H1 (cell line): ENCODE data around the gene NUP133. TPM values are rescaled to one million over a fixed set of nuclear protein-coding genes. Genes with fewer than 3 reads are reported as not detected.

Source experiments
- CTCF ChIA-PET: fragments of 300-600 bp; sonication (Branson Sonifier 250); formaldehyde crosslinking; loops from one replicate; lab custom pipeline; 2021; ENCODE audit not compliant: partially characterized antibody; lab: Charles Lee
- POLR2A ChIA-PET: fragments of 300-600 bp; sonication (Branson Sonifier 250); formaldehyde crosslinking; loops from one replicate; lab custom pipeline; 2021; ENCODE audit warnings: inconsistent platforms; ENCODE audit not compliant: partially characterized antibody; lab: Charles Lee
- DNase-seq, 2 experiments: peaks; one replicate each; pipeline versions ENCODE4 v3.0.0 to v3.0.0-alpha.2; 2010 to 2022; ENCODE audit warnings: low spot score in 2 of 2, low read depth in 1 of 2, mixed read lengths in 1 of 2
- FAIRE-seq: peaks from 2 replicates; lab custom pipeline; 2011; peaks lifted over from hg19 to GRCh38; lab: Jason Lieb, UNC
- H2AFZ ChIP-seq: 2 replicates; pipeline ENCODE4 v1.8.1; 2012; ENCODE audit warnings: low read length, inconsistent platforms
- H2AK5ac ChIP-seq: 2 replicates; pipeline ENCODE4 v1.6.1; 2013; ENCODE audit warnings: low read depth, low read length
- H2BK120ac ChIP-seq: replicated peaks from 2 replicates; pipeline ENCODE3; 2013; ENCODE audit warnings: low read depth, low read length, inconsistent platforms
- H2BK12ac ChIP-seq: 2 replicates; pipeline ENCODE4 v1.6.1; 2013; ENCODE audit warnings: low read depth, low read length
- H2BK15ac ChIP-seq: 2 replicates; pipeline ENCODE4 v1.6.1; 2013; ENCODE audit warnings: low read length
- H2BK20ac ChIP-seq: 2 replicates; pipeline ENCODE4 v1.6.1; 2013; ENCODE audit warnings: low read length
- H2BK5ac ChIP-seq: 2 replicates; pipeline ENCODE4 v1.6.1; 2013; ENCODE audit warnings: low read depth, low read length
- H3K14ac ChIP-seq: 2 replicates; pipeline ENCODE4 v1.6.1; 2013; ENCODE audit warnings: inconsistent platforms; ENCODE audit not compliant: insufficient read length
- H3K18ac ChIP-seq: 2 replicates; pipeline ENCODE4 v1.6.1; 2013; ENCODE audit warnings: low read length; ENCODE audit errors: extremely low read depth
- H3K23ac ChIP-seq: 2 replicates; pipeline ENCODE4 v1.6.1; 2013; ENCODE audit warnings: inconsistent platforms; ENCODE audit not compliant: insufficient read length
- H3K23me2 ChIP-seq: 2 replicates; pipeline ENCODE4 v1.6.1; 2013; ENCODE audit warnings: low read depth, low read length
- H3K27ac ChIP-seq: 2 replicates; pipeline ENCODE4 v1.6.1; 2011; ENCODE audit warnings: low read depth, low read length, inconsistent platforms
- H3K27me3 ChIP-seq, 4 experiments: replicated peaks in 1 of 4; 1 replicate in 1 of 4; 2 replicates in 3 of 4; pipeline versions ENCODE4 v1.6.1 to v1.8.1; 2011 to 2013; ENCODE audit warnings: low read length in 3 of 4, mild to moderate bottlenecking in 3 of 4, inconsistent platforms in 2 of 4, mixed read lengths in 2 of 4, moderate library complexity in 1 of 4; ENCODE audit not compliant: control insufficient read depth in 3 of 4, insufficient read depth in 3 of 4; ENCODE audit errors: extremely low read depth in 1 of 4
- H3K36me3 ChIP-seq, 4 experiments: 2 replicates each; pipeline versions ENCODE4 v1.6.1 to v1.8.1; 2011 to 2013; ENCODE audit warnings: mild to moderate bottlenecking in 4 of 4, low read length in 3 of 4, moderate library complexity in 2 of 4, control low read depth in 1 of 4, inconsistent platforms in 1 of 4; ENCODE audit not compliant: insufficient read depth in 4 of 4, control insufficient read depth in 2 of 4
- H3K4ac ChIP-seq: replicated peaks from 2 replicates; pipeline ENCODE3; 2013; ENCODE audit warnings: low read length, low read depth, mixed read lengths, inconsistent platforms; ENCODE audit not compliant: insufficient read length
- H3K4me1 ChIP-seq, 4 experiments: replicated peaks in 1 of 4; 1 replicate in 1 of 4; 2 replicates in 3 of 4; pipeline versions ENCODE4 v1.6.1 to v1.8.1; 2011 to 2013; ENCODE audit warnings: low read length in 3 of 4, inconsistent platforms in 2 of 4, mixed read lengths in 1 of 4; ENCODE audit not compliant: insufficient read depth in 4 of 4, control insufficient read depth in 3 of 4
- H3K4me2 ChIP-seq, 2 experiments: 2 replicates each; pipeline versions ENCODE4 v1.6.1 to v1.8.1; 2011 to 2013; ENCODE audit warnings: low read depth in 2 of 2, low read length in 2 of 2, control low read depth in 1 of 2, inconsistent platforms in 1 of 2, mild to moderate bottlenecking in 1 of 2; ENCODE audit not compliant: insufficient read depth in 1 of 2
- H3K4me3 ChIP-seq, 4 experiments: fragments of 200-600, 300-600 bp in 1 of 4; sonication (generic), shearing (Covaris generic), sonication (Bioruptor Twin) in 1 of 4; 2 replicates each; pipeline versions ENCODE4 v1.5.1 to v1.8.1; 2011 to 2016; ENCODE audit warnings: low read length in 4 of 4, low read depth in 3 of 4, control low read depth in 2 of 4, inconsistent platforms in 2 of 4, mild to moderate bottlenecking in 2 of 4, mixed read lengths in 1 of 4, moderate library complexity in 1 of 4; ENCODE audit not compliant: insufficient read depth in 2 of 4; ENCODE audit errors: extremely low read depth in 1 of 4
- H3K56ac ChIP-seq: replicated peaks from 2 replicates; pipeline ENCODE3; 2013; ENCODE audit warnings: low read depth, mild to moderate bottlenecking, mixed read lengths, low read length, inconsistent platforms; ENCODE audit not compliant: insufficient read length
- H3K79me1 ChIP-seq: 2 replicates; pipeline ENCODE4 v1.6.1; 2013; ENCODE audit warnings: low read depth, low read length, control low read depth
- H3K79me2 ChIP-seq, 2 experiments: 2 replicates each; pipeline versions ENCODE4 v1.6.1 to v1.8.1; 2012 to 2013; ENCODE audit warnings: low read length in 2 of 2, mild to moderate bottlenecking in 2 of 2, inconsistent platforms in 1 of 2; ENCODE audit not compliant: insufficient read depth in 2 of 2, control insufficient read depth in 1 of 2
- H3K9ac ChIP-seq, 4 experiments: replicated peaks in 1 of 4; 1 replicate in 1 of 4; 2 replicates in 3 of 4; pipeline versions ENCODE4 v1.6.1 to v1.8.1; 2011 to 2013; ENCODE audit warnings: low read depth in 3 of 4, low read length in 3 of 4, control low read depth in 2 of 4, mild to moderate bottlenecking in 2 of 4, moderate library complexity in 2 of 4, inconsistent platforms in 1 of 4; ENCODE audit errors: extremely low read depth in 1 of 4
- H3K9me3 ChIP-seq, 2 experiments: 2 replicates each; pipeline versions ENCODE4 v1.6.1 to v1.8.1; 2012 to 2013; ENCODE audit warnings: mild to moderate bottlenecking in 2 of 2, moderate library complexity in 2 of 2, control low read depth in 1 of 2, inconsistent platforms in 1 of 2, low read depth in 1 of 2, low read length in 1 of 2, mixed read lengths in 1 of 2; ENCODE audit not compliant: insufficient read depth in 2 of 2
- H4K20me1 ChIP-seq, 2 experiments: replicated peaks in 1 of 2; 2 replicates each; pipeline versions ENCODE3 to v1.8.1; 2011 to 2013; ENCODE audit warnings: inconsistent platforms in 2 of 2, low read length in 2 of 2, mild to moderate bottlenecking in 1 of 2; ENCODE audit not compliant: insufficient read depth in 2 of 2, control insufficient read depth in 1 of 2
- H4K5ac ChIP-seq: 2 replicates; pipeline ENCODE4 v1.6.1; 2013; ENCODE audit warnings: low read length, low read depth, mixed read lengths, inconsistent platforms; ENCODE audit not compliant: insufficient read length
- H4K8ac ChIP-seq: 2 replicates; pipeline ENCODE4 v1.8.0; 2013; ENCODE audit warnings: mild to moderate bottlenecking, moderate library complexity, low read length, inconsistent platforms; ENCODE audit not compliant: insufficient read depth; ENCODE audit errors: extremely low read depth
- H4K91ac ChIP-seq: replicated peaks from 2 replicates; pipeline ENCODE3; 2013; ENCODE audit warnings: low read length, mixed read lengths, inconsistent platforms; ENCODE audit not compliant: insufficient read length
- ASH2L ChIP-seq: fragments of 200-600, 300-600 bp; sonication (generic); IDR thresholded peaks from one replicate; pipeline ENCODE4 v1.7.1; 2017; ENCODE audit warnings: low read length
- GABPA ChIP-seq: IDR thresholded peaks from 2 replicates; pipeline ENCODE4 v1.6.1; 2011; ENCODE audit warnings: mild to moderate bottlenecking, low read length, moderate library complexity, borderline replicate concordance; ENCODE audit not compliant: insufficient read depth
- MAFK ChIP-seq: IDR thresholded peaks from 2 replicates; pipeline ENCODE4 v1.6.1; 2012; ENCODE audit warnings: low read depth, mild to moderate bottlenecking, improper control_type of control experiment, low read length
- NANOG ChIP-seq: IDR thresholded peaks from 2 replicates; pipeline ENCODE4 v1.6.1; 2011; ENCODE audit warnings: low read length, low read depth, mild to moderate bottlenecking, inconsistent platforms; ENCODE audit not compliant: insufficient read depth, poor library complexity, severe bottlenecking
- RFX5 ChIP-seq: IDR thresholded peaks from 2 replicates; pipeline ENCODE4 v1.6.1; 2011; ENCODE audit warnings: low read depth, low read length, improper control_type of control experiment, borderline replicate concordance
- SUZ12 ChIP-seq: fragments of 200-600 bp; sonication (generic); IDR thresholded peaks from 2 replicates; pipeline ENCODE4 v1.6.1; 2012; ENCODE audit warnings: mild to moderate bottlenecking, inconsistent platforms, low read length, moderate library complexity, mixed read lengths
- ZNF274 ChIP-seq: IDR thresholded peaks from 2 replicates; pipeline ENCODE4 v1.7.0; 2012; ENCODE audit warnings: low read length, borderline replicate concordance; ENCODE audit errors: extremely low read depth
- WGBS, 2 experiments: shearing (Covaris generic) in 1 of 2; methylation state at CpG; one replicate each; pipeline versions ENCODE4 v1.1.6 to v1.1.7; 2013 to 2015; ENCODE audit warnings: low lambda C conversion rate in 2 of 2, mixed read lengths in 2 of 2, inconsistent platforms in 1 of 2, low coverage in 1 of 2, missing lambda C conversion rate in 1 of 2; ENCODE audit not compliant: insufficient replicate concordance in 2 of 2, insufficient coverage in 1 of 2, insufficient read length in 1 of 2; ENCODE audit errors: extremely low coverage in 1 of 2, missing lambda C conversion rate in 1 of 2; 5-methylcytosine and 5-hydroxymethylcytosine counted together
- polyA plus RNA-seq, 7 experiments: library from polyadenylated mRNA; depleted of rRNA in 3 of 7; stranded (reverse) in 5 of 7; unstranded in 2 of 7; fragments of >200 nt in 5 of 7; fragments of 200-250 nt in 2 of 7; gene quantifications; 1 replicate in 5 of 7; 2 replicates in 1 of 7; 4 replicates in 1 of 7; pipeline versions ENCODE4 v1.2.1 to v1.2.3, GENCODE V29; 2011 to 2013; ENCODE audit warnings: missing spikeins in 2 of 7, mixed read lengths in 2 of 7
- total RNA-seq: library from RNA; stranded (reverse); fragmentation: NEBNext Ultra II Directional; extraction: Animal tissue kit (Norgen Biotek cat#: 25700); gene quantifications from 2 replicates; pipeline ENCODE4 v1.2.1, GENCODE V29; 2021
- TF ChIP-seq, protein P1 (sequence below): IDR thresholded peaks from 2 replicates; pipeline ENCODE4 v1.6.1; 2012; ENCODE audit warnings: inconsistent platforms
- TF ChIP-seq, protein P2 (sequence below): IDR thresholded peaks from 2 replicates; pipeline ENCODE4 v1.6.1; 2011; ENCODE audit warnings: low read length, improper control_type of control experiment

The NUP133 gene
- total and polyA plus RNA-seq, 2 of the 8 experiments (the other 6 are each of a cell fraction or from before 2014, with no cell fraction given): 20.6 to 72.1 TPM

DNA sequence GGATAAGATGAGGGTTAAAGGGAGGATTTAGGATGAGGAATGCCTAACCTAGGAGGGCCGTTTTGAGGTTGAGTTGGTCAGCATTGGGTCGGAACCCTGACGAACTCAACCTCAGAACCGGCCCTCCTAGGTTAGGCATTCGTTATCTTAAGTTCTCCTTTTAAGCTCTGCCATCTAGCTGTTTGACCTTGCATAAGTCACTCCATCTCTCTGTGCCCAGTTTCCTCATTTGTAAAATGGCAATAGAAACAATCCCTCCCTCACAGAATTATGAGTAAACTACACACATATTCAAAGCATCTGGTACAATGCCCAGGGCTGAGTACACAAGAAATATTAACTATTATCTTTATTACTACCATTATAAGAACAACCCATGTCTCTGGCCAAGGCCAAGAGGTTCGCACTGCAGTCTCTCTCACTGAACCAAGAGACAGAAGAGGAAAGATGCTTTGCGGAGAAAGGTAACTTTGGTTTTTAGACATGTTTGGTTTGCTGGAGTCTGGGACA lies 45.5 kb upstream of the NUP133 start:
- Histone ChIP-seq H3K27me3 (no peaks in the 10 kb centered on the region; a peak in 1 of 7 replicates), H3K36me3 (no peaks in the 10 kb centered on the region), H3K4me3 (no peak overlapping the region), H2BK120ac (no peak overlapping the region), H2BK20ac (no peak overlapping the region), H3K79me1 (peaks cover 3% of the 10 kb centered on the region), H3K9me3 (no peaks in the 10 kb centered on the region), H4K20me1 (peaks cover 3 to 4% of the 10 kb centered on the region in 2 experiments), H3K4me1 (peaks cover 0 to 6% (median under 1%) of the 10 kb centered on the region in 4 experiments; a peak in 3 of 7 replicates), H4K8ac (no peak overlapping the region), H4K91ac (no peak overlapping the region), H3K27ac (no peak overlapping the region), H2BK12ac (no peak overlapping the region), H2BK5ac (no peak overlapping the region), H4K5ac (no peak overlapping the region), H2BK15ac (no peak overlapping the region), H3K56ac (no peak overlapping the region), H3K18ac (no peak overlapping the region), H3K9ac (no peak overlapping the region), H3K23me2 (no peaks in the 10 kb centered on the region), H3K79me2 (peaks cover 0 to 21% of the 10 kb centered on the region in 2 experiments; a peak in 2 of 4 replicates), H3K4ac (no peak overlapping the region), H3K14ac (no peak overlapping the region), H2AK5ac (no peak overlapping the region), H3K23ac (no peak overlapping the region), H2AFZ (no peak overlapping the region), H3K4me2 (no peak overlapping the region)
- TF ChIP-seq, protein P1, sequence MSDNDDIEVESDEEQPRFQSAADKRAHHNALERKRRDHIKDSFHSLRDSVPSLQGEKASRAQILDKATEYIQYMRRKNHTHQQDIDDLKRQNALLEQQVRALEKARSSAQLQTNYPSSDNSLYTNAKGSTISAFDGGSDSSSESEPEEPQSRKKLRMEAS: no peak
- TF ChIP-seq ZNF274: no peak
- no peak for TF ChIP-seq ASH2L
- no peak for TF ChIP-seq NANOG
- TF ChIP-seq GABPA: no peak
- TF ChIP-seq MAFK: no peak
- no peak for TF ChIP-seq SUZ12
- no peak for TF ChIP-seq RFX5
- TF ChIP-seq, protein P2, sequence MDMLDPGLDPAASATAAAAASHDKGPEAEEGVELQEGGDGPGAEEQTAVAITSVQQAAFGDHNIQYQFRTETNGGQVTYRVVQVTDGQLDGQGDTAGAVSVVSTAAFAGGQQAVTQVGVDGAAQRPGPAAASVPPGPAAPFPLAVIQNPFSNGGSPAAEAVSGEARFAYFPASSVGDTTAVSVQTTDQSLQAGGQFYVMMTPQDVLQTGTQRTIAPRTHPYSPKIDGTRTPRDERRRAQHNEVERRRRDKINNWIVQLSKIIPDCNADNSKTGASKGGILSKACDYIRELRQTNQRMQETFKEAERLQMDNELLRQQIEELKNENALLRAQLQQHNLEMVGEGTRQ: no peak
- 95% methylated on average over 7 of the region's 7 CpGs; no CpG with 5 or more reads in 1 of the 2 experiments for WGBS, 2 experiments
- POLR2A ChIA-PET: interaction anchor here (0.6 kb wide), 1 partner anchor 496 kb away, joined by 3 read pairs; no protein-coding TSS in a partner anchor
- FAIRE-seq (no peak), DNase-seq (no peak)
- CTCF ChIA-PET: no interaction called here
